ENCODE results near the gene FAM219A. TPM values are rescaled to one million over a fixed set of nuclear protein-coding genes. Genes with fewer than 3 reads are reported as not detected.

The FAM219A gene
- 10 to 100 TPM; 21.6 to 23.6 (median 22.6) TPM for total RNA-seq (2021; fragmentation: NEBNext Ultra II Directional; extraction: Animal tissue kit (Norgen Biotek cat#: 25700))
- long read RNA-seq, partial matches to known transcripts, result 0 of 3 reads
- long read RNA-seq, other reads (novel, unspliced or antisense), result 3 of 3 reads

- peak within 1 kb of the TSS; percentile 100 for H3K4me3 Mint-ChIP-seq
- peak within 1 kb of the TSS; percentile 95 for H3K27ac Mint-ChIP-seq
- H3K36me3 Mint-ChIP-seq (ENCODE audit: low read depth), result peaks cover 8% of the 10 kb centered on the region; the same call in 1 of the 2 replicates
- no peaks in the 10 kb centered on the region for H3K9me3 Mint-ChIP-seq
- TF ChIP-seq, protein P1, sequence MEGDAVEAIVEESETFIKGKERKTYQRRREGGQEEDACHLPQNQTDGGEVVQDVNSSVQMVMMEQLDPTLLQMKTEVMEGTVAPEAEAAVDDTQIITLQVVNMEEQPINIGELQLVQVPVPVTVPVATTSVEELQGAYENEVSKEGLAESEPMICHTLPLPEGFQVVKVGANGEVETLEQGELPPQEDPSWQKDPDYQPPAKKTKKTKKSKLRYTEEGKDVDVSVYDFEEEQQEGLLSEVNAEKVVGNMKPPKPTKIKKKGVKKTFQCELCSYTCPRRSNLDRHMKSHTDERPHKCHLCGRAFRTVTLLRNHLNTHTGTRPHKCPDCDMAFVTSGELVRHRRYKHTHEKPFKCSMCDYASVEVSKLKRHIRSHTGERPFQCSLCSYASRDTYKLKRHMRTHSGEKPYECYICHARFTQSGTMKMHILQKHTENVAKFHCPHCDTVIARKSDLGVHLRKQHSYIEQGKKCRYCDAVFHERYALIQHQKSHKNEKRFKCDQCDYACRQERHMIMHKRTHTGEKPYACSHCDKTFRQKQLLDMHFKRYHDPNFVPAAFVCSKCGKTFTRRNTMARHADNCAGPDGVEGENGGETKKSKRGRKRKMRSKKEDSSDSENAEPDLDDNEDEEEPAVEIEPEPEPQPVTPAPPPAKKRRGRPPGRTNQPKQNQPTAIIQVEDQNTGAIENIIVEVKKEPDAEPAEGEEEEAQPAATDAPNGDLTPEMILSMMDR (IDR thresholded peaks at IDR 0.05), result no peak
- peaks cover 9% of the 10 kb centered on the region for H3K27me3 Mint-ChIP-seq (ENCODE audit: insufficient read depth)
- DNase-seq, result peak; percentile 98
- H3K4me1 Mint-ChIP-seq (ENCODE audit: low read depth), result peaks cover 51% of the 10 kb centered on the region
Observed at GRCh38 chr9:34458013-34458958, at the start of gene FAM219A, which contains the start of gene DNAI1. Gene FAM219A (minus strand): TSS chr9:34458570. CDS start chr9:34458263, 307 bp downstream. Gene DNAI1 (plus strand): TSS chr9:34458805. CDS start chr9:34459006, 201 bp downstream.

- Mint-ChIP-seq H3K9me3 (no peaks in the 10 kb centered on the region), H3K4me3 (no peak overlapping the region), H3K4me1 (ENCODE audit: low read depth) (no peaks in the 10 kb centered on the region), H3K27ac (no peak overlapping the region), H3K27me3 (ENCODE audit: insufficient read depth) (peaks cover 37% of the 10 kb centered on the region), H3K36me3 (ENCODE audit: low read depth) (no peaks in the 10 kb centered on the region)
- no peak for DNase-seq
- TF ChIP-seq, protein P1 (IDR thresholded peaks at IDR 0.05), result no peak
Observed at GRCh38 chr9:34507966-34508365, 49.6 kb upstream of the FAM219A start.

DNA sequence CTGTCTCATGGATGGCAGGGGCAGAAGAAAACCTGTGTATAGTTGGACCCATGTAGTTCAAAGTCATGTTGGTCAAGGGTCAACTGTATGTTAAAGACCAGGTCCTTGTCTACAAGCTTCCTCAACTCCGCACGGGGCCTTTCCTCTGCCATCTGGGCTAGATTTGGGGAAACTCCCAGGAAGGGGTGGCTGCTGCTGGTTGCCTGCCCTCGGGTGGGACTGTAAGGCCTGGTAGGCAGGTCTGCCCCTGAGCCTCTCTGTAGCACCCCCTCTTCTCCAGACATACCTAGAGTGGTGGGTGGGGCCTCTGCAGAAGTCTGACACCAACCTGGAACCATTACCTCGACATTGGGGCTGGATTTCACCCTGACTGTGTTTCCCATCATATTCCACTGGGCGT lies 49.2 kb upstream of the FAM219A start:
- no peaks in the 10 kb centered on the region for H3K36me3 Mint-ChIP-seq (ENCODE audit: low read depth)
- DNase-seq, result no peak
- H3K4me1 Mint-ChIP-seq (ENCODE audit: low read depth), result no peaks in the 10 kb centered on the region
- H3K27me3 Mint-ChIP-seq (ENCODE audit: insufficient read depth), result peaks cover 39% of the 10 kb centered on the region
- no peak overlapping the region for H3K27ac Mint-ChIP-seq
- no peaks in the 10 kb centered on the region for H3K9me3 Mint-ChIP-seq
- no peak overlapping the region for H3K4me3 Mint-ChIP-seq
- TF ChIP-seq, protein P1 (IDR thresholded peaks at IDR 0.05), result no peak

GRCh38 chr9:34506623-34507022 lies 48.3 kb upstream of the FAM219A start:
- H3K4me1 Mint-ChIP-seq (ENCODE audit: low read depth), result no peaks in the 10 kb centered on the region
- H3K27me3 Mint-ChIP-seq (ENCODE audit: insufficient read depth), result peaks cover 35% of the 10 kb centered on the region
- no peaks in the 10 kb centered on the region for H3K36me3 Mint-ChIP-seq (ENCODE audit: low read depth)
- H3K9me3 Mint-ChIP-seq, result no peaks in the 10 kb centered on the region
- TF ChIP-seq, protein P1 (IDR thresholded peaks at IDR 0.05), result no peak
- no peak overlapping the region for H3K4me3 Mint-ChIP-seq
- DNase-seq, result no peak
- H3K27ac Mint-ChIP-seq, result no peak overlapping the region

DNA sequence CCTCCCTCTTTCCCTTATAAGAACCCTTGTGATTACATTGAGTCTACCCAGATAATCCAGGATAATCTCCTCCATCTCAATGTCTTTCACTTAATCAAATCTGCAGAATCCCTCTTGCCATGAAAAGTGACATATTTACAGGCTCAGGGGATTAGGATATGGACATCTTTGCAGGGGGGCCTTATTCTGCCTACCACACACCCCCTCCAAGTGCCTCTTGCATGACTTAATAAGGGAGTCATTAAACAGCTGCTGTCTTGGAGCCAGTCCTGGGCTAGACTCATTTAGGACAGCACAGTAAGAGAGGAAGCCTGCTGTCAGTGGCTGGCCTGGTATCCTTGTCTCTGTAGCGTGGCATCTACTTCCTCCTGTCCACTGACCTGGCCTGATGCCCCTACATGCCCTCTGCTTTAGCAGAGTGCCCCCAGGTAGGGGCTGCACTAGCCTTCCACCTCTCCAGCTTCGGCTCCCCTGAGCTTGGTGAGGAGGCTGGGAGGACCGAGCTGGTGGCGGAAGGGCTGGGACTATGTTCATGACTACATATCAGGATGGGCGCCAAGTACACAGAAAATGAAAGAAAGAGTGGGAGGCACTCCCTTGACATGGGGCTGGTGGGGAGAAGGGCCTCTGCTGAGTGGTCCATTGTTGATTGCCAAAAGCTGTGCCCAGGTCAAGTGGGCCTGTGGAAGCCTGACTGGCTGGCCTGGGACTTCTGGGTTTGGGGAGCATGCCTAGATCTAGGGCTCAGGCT lies 47.2 kb upstream of the FAM219A start:
- no peaks in the 10 kb centered on the region for H3K4me1 Mint-ChIP-seq (ENCODE audit: low read depth)
- H3K27ac Mint-ChIP-seq, result no peak overlapping the region
- DNase-seq, result no peak
- H3K9me3 Mint-ChIP-seq, result no peaks in the 10 kb centered on the region
- TF ChIP-seq, protein P1 (IDR thresholded peaks at IDR 0.05), result no peak
- peaks cover 29% of the 10 kb centered on the region for H3K27me3 Mint-ChIP-seq (ENCODE audit: insufficient read depth)
- H3K4me3 Mint-ChIP-seq, result no peak overlapping the region
- H3K36me3 Mint-ChIP-seq (ENCODE audit: low read depth), result no peaks in the 10 kb centered on the region
